Stromal cell of bone marrow (primary cell): ENCODE measurements around the gene TCP11X2.
A peak's percentile ranks its signal among the peaks of the same experiment; 100 is the strongest.
"Not testable (repeated sequence)": the region's sequence is repeated elsewhere in the genome, so short reads cannot be mapped to it uniquely, and the experiment has no call there.

Experiments used
- DNase-seq: peaks from one replicate; pipeline ENCODE4 v3.0.0-alpha.2; 2012; ENCODE audit warnings: low read depth

The TCP11X2 gene

DNA sequence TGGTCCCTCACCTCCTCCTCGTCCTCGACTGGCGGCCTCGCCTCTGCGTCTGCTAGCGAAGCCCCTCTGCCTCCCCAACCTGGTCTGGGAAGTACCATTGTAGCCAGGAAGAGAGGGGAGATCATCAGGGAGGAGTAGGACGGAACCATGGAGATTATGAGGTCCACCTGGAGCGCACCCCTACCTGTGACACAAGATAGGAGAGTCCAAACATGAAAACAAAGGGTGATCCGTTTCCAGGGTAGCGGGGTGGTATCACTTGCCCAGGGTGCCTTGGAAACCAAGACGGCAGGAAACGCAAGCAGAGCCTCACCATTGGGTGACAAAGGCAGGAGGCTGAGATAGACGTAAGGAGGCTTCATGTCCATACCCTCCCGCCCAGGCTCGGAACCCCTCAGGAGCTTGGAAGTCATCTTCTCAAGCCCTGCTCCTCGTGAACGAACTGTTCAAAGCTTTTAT is at the start of gene TCP11X2:
Gene TCP11X2, minus strand, starts transcription at position 51 of the 459 bp plus-strand sequence.
- DNase-seq = not testable (repeated sequence)

- DNase-seq = no peak
These were observed 45.7 kb upstream of the TCP11X2 start for GRCh38 chrX:102517326-102517725.

- DNase-seq = peak; percentile 9
These were observed 44.6 kb upstream of the TCP11X2 start, which contains the start of gene TMSB15A for GRCh38 chrX:102515975-102516941. Gene TMSB15A (minus strand): TSS chrX:102516739.

- no peak for DNase-seq
These were observed 42.9 kb upstream of the TCP11X2 start for GRCh38 chrX:102514536-102514935.

GRCh38 chrX:102498732-102499131 is 27.1 kb upstream of the TCP11X2 start:
- DNase-seq = no peak

DNA sequence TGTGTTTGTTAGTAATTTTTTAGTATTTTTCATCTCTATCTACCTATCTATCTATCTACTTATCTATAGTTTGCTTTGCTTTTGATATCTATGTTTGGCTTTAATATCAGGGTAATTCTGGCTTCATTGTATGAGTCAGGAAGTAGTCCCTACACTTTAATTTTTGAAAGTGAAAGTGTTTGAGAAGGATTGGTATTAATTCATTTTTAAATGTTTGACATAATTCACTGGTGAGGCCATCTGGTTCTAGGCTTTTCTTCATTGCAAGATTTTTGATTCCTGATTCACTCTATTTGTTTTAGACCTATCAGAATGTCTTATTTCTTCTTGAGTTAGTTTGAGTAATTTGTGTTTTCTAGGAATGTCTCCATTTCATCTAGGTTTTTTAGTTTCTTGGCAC is 20.2 kb upstream of the TCP11X2 start:
- DNase-seq = no peak

DNA sequence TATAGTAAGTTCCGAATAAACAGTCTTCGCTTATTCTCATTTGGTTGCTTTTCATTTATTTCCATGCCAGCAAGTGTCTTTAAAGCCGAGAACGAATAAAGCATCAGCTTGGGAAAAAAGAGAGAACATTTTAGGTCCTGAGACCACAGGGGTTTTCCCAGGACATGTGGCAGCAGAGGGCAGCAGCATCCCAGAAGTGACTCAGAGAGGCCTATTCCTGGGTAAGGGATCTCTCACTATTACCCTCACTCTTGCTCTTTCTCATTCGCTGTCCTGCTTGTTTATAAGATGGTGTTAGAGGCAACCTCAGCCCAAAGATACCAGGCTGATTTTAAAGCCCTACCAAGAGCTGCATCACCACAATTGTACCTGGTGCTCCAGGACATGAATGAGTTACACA is 7.2 kb upstream of the TCP11X2 start:
- not testable (repeated sequence) for DNase-seq

GRCh38 chrX:102470215-102470614 is 1.4 kb downstream of the TCP11X2 start:
- not testable (repeated sequence) for DNase-seq

DNA sequence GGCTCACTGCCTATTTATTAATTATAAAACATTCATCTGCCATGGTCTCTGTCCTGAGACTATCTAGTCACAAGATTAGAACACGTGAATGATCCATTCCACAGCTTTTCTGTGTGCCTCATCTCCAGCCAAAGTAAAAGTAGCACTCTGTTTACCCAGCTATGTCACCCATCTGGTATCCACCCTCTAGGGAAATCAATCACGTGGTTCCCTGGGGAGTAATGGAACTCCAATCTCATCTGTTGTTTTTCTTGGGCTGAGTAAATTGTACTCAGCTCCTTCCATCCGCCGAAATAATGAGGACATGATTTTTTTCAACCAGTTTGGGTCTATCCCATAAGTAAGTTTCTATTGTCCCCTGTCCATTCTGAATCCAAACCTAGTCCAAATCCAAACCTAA is 13.0 kb downstream of the TCP11X2 start:
- not testable (repeated sequence) for DNase-seq

GRCh38 chrX:102439908-102440307 is 31.7 kb downstream of the TCP11X2 start, which contains the start of gene NXF2B:
Gene NXF2B (minus strand): TSS chrX:102440008. CDS start chrX:102380036, 59,972 bp downstream.
- DNase-seq = not testable (repeated sequence)

DNA sequence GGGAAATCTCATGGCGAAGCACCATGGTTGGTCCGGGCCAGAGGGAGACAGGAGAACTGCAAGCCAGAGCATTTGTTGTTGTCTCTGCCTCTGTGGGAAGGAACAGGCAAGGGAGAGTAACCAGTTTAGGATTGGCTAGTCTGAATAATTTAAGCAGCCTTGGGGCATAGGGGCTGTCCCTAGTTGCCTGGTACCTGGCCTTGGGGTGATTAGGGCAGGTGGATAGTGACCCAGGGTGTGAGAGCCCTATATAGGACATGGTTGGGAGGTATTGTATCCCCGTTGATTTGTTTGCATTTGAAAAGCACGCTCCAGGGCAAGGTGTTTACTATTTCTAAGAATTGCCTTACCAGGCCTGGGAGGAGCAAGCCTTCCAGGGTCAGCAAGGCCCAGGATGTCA is 57.1 kb downstream of the TCP11X2 start:
- DNase-seq = not testable (repeated sequence)
